CD4-positive, alpha-beta T cell (primary cell): ENCODE data around the gene LRRC1. TPM values are rescaled to one million over a fixed set of nuclear protein-coding genes. Genes with fewer than 3 reads are reported as not detected.

Source experiments
- ATAC-seq: fragments of 200-7000 bp; cut with Tn5 transposase; one replicate; pipeline ENCODE4 v1.10.0; 2022; ENCODE audit warnings: mild to moderate bottlenecking; ENCODE audit not compliant: poor library complexity
- CTCF ChIA-PET: fragments of 350-600 bp; sonication (Branson Sonifier 250); formaldehyde crosslinking; loops from one replicate; lab custom pipeline; 2021; ENCODE audit warnings: antibody characterized with exemption, inconsistent platforms; lab: Charles Lee
- POLR2A ChIA-PET: fragments of 350-600 bp; sonication (Branson Sonifier 250); formaldehyde crosslinking; loops from one replicate; lab custom pipeline; 2021; ENCODE audit warnings: antibody characterized with exemption, inconsistent platforms; lab: Charles Lee
- DNase-seq, 14 experiments: peaks; one replicate each; pipeline ENCODE4 v3.0.0-alpha.2; 2013 to 2020; ENCODE audit warnings: mixed read lengths in 2 of 14
- H3K27ac ChIP-seq, 2 donors: one replicate each; pipeline versions ENCODE4 v1.5.1 to v1.7.0; 2013; ENCODE audit warnings: low read length in 2 of 2, low read depth in 1 of 2, mild to moderate bottlenecking in 1 of 2
- H3K27me3 ChIP-seq, 2 experiments: 1 replicate in 1 of 2; 2 replicates in 1 of 2; pipeline versions ENCODE4 v1.6.1 to v1.7.0; 2013; ENCODE audit warnings: low read length in 2 of 2, control low read depth in 1 of 2, mild to moderate bottlenecking in 1 of 2, moderate library complexity in 1 of 2; ENCODE audit not compliant: insufficient read depth in 2 of 2, control insufficient read depth in 1 of 2
- H3K36me3 ChIP-seq: one replicate; pipeline ENCODE4 v1.6.1; 2013; ENCODE audit warnings: low read length, control low read depth; ENCODE audit not compliant: insufficient read depth
- H3K4me1 ChIP-seq: one replicate; pipeline ENCODE4 v1.6.1; 2013; ENCODE audit warnings: low read length, control low read depth; ENCODE audit not compliant: insufficient read depth
- H3K4me3 ChIP-seq: one replicate; pipeline ENCODE4 v1.5.1; 2013; ENCODE audit warnings: mild to moderate bottlenecking, low read length, moderate library complexity
- H3K9me3 ChIP-seq, 2 experiments: 1 replicate in 1 of 2; 2 replicates in 1 of 2; pipeline versions ENCODE4 v1.6.1 to v1.7.0; 2013; ENCODE audit warnings: low read length in 2 of 2, mild to moderate bottlenecking in 2 of 2, control low read depth in 1 of 2, moderate library complexity in 1 of 2; ENCODE audit not compliant: control insufficient read depth in 1 of 2, insufficient read depth in 1 of 2
- H3K27ac Mint-ChIP-seq: one replicate; pipeline ENCODE4 v1.8.0; 2020; ENCODE audit warnings: mixed read lengths
- H3K27me3 Mint-ChIP-seq: one replicate; pipeline ENCODE4 v1.8.0; 2021; ENCODE audit warnings: mixed read lengths
- H3K36me3 Mint-ChIP-seq: one replicate; pipeline ENCODE4 v1.8.0; 2021; ENCODE audit warnings: low read depth, mixed read lengths
- H3K4me1 Mint-ChIP-seq: one replicate; pipeline ENCODE4 v1.8.0; 2021; ENCODE audit warnings: low read depth, mixed read lengths
- H3K4me3 Mint-ChIP-seq: one replicate; pipeline ENCODE4 v1.8.0; 2020; ENCODE audit warnings: mild to moderate bottlenecking, mixed read lengths
- H3K9me3 Mint-ChIP-seq: one replicate; pipeline ENCODE4 v1.8.0; 2020; ENCODE audit warnings: mixed read lengths
- intact Hi-C, 2 experiments: fragments of 100-400 bp; cut with DNase I in 1 of 2; cut with micrococcal nuclease in 1 of 2; formaldehyde crosslinking; loops; one replicate each; pipeline versions ENCODE4 v1.15.1 to v1.9.0; 2023 to 2025; cut with DNase I, micrococcal nuclease
- total RNA-seq, 174 experiments: library from RNA in 2 of 174; stranded (reverse) in 2 of 174; gene quantifications; one replicate each; pipeline ENCODE4 v1.2.3 and lab custom pipeline; 2021 to 2026
- TF ChIP-seq, protein P1 (sequence below): fragments of 200-600 bp; IDR thresholded peaks from one replicate; pipeline ENCODE4 v1.8.0; 2022; ENCODE audit warnings: antibody characterized with exemption, mild to moderate bottlenecking

The LRRC1 gene
- total RNA-seq, 2 experiments from 2014 or later, result 0.78 to 1.1 TPM

DNA sequence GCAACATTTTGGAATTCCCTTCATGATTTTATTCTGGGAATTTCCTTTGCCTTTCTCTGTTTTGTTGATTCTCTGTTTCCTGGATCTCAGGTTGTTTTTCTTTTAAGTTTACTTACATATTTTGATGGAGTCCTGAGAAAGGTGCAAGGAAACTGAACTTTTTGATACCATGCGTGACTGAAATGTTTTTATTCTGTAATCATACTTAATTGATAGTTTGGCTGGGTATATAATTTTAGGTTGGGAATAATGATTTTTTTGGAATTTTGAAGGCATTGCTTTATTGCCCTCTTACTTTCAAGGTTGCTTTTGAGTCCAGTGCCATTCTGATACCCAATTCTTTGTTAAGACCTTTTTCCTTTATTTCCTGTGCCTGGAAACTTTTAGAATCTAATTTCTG lies 45.2 kb downstream of the LRRC1 start:
- no peak overlapping the region for H3K4me3 Mint-ChIP-seq
- intact Hi-C loops, result no loop called here
- H3K4me1 Mint-ChIP-seq, result no peaks in the 10 kb centered on the region
- ChIA-PET POLR2A (no interaction called here), CTCF (no interaction called here)
- Histone ChIP-seq H3K36me3 (no peaks in the 10 kb centered on the region), H3K27me3 (no peaks in the 10 kb centered on the region), H3K27ac (no peak overlapping the region), H3K4me3 (no peak overlapping the region), H3K4me1 (no peaks in the 10 kb centered on the region), H3K9me3 (no peaks in the 10 kb centered on the region)
- TF ChIP-seq, protein P1, sequence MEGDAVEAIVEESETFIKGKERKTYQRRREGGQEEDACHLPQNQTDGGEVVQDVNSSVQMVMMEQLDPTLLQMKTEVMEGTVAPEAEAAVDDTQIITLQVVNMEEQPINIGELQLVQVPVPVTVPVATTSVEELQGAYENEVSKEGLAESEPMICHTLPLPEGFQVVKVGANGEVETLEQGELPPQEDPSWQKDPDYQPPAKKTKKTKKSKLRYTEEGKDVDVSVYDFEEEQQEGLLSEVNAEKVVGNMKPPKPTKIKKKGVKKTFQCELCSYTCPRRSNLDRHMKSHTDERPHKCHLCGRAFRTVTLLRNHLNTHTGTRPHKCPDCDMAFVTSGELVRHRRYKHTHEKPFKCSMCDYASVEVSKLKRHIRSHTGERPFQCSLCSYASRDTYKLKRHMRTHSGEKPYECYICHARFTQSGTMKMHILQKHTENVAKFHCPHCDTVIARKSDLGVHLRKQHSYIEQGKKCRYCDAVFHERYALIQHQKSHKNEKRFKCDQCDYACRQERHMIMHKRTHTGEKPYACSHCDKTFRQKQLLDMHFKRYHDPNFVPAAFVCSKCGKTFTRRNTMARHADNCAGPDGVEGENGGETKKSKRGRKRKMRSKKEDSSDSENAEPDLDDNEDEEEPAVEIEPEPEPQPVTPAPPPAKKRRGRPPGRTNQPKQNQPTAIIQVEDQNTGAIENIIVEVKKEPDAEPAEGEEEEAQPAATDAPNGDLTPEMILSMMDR, result no peak
- no peak overlapping the region for H3K27ac Mint-ChIP-seq
- no peaks in the 10 kb centered on the region for H3K27me3 Mint-ChIP-seq
- peaks cover 5% of the 10 kb centered on the region for H3K36me3 Mint-ChIP-seq
- no peak for DNase-seq
- ATAC-seq, result no peak
- no peaks in the 10 kb centered on the region for H3K9me3 Mint-ChIP-seq

DNA sequence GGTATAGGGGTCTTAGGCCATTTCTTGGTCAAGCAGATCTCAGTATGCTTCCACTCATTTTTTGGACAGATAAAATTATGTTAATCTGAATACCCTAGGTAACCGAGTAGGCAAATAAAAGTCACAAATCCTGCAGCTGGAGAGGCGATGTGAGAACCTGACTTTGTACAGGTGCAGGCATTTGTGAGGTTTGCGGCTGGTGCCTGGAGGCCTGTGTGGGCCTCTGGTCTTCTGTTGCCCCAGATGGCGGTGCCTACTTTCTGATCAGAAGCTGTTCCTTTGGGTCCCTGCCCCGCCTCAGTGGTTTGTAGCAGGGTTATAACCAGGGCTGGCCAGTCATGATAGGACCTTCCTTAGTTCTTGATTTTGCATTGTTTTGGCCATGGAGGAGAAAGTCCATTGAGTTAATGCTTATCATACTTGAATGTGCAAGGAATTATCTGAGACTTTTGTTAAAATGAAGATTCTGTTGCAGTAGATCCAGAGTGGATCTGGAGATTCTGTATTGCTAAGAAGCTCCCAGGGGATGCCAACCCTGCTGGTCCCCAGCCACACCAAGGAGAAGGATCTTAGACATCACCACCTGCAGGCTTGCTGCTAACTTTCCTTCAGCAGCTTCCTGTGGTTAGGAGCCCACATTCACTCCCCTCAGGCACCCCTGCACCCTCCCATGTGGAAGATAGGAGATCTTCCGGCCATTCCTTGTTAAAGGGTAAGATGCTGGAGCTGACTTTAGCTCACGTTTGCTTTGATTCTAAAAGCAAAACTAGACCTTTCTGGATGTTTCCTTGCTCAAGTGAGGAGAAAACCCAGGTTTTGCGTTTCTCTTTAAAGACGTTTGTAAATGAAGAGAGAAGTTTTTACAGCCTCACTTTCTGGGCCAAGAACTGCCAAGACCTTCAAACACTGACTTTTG lies 50.7 kb downstream of the LRRC1 start:
- TF ChIP-seq, protein P1, result no peak
- Mint-ChIP-seq H3K27ac (no peak overlapping the region), H3K9me3 (peaks cover 1% of the 10 kb centered on the region), H3K4me1 (peaks cover 6% of the 10 kb centered on the region), H3K36me3 (peaks cover 5% of the 10 kb centered on the region), H3K27me3 (no peaks in the 10 kb centered on the region), H3K4me3 (no peak overlapping the region)
- H3K4me1 ChIP-seq, result no peaks in the 10 kb centered on the region
- no peaks in the 10 kb centered on the region for H3K27me3 ChIP-seq
- intact Hi-C loops, result no loop called here
- CTCF ChIA-PET, result no interaction called here
- no peak for ATAC-seq
- POLR2A ChIA-PET, result no interaction called here
- DNase-seq, result no peak
- H3K36me3 ChIP-seq, result no peaks in the 10 kb centered on the region
- no peak overlapping the region for H3K27ac ChIP-seq
- no peak overlapping the region for H3K4me3 ChIP-seq
- no peaks in the 10 kb centered on the region for H3K9me3 ChIP-seq

DNA sequence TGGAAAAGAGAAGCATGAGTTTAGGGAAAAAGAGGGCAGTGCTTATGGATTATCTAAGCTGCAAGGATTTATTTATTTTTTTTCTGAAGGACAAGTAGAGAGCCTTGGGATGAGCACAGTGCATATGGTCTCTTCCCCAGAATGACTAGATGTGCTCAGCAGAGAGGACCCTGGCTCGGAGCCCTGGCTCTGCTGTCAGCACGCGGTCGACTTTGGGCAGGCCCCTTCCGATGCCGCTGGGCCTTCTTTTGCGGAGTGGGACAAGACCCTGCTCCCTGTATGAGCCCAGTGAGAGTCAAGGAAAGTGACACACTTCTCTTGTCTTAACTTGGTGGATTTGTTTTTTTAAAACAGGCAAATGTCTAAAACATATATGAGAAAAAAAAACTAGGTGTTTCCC lies 51.4 kb downstream of the LRRC1 start:
- TF ChIP-seq, protein P1, result no peak
- ATAC-seq (no peak), DNase-seq (no peak)
- CTCF ChIA-PET, result no interaction called here
- Mint-ChIP-seq H3K36me3 (peaks cover 5% of the 10 kb centered on the region), H3K9me3 (peaks cover 3% of the 10 kb centered on the region), H3K27ac (no peak overlapping the region), H3K27me3 (no peaks in the 10 kb centered on the region), H3K4me1 (peaks cover 6% of the 10 kb centered on the region), H3K4me3 (no peak overlapping the region)
- intact Hi-C loops, result no loop called here
- H3K27ac ChIP-seq, result no peak overlapping the region
- no peak overlapping the region for H3K4me3 ChIP-seq
- H3K9me3 ChIP-seq, result no peaks in the 10 kb centered on the region
- H3K36me3 ChIP-seq, result no peaks in the 10 kb centered on the region
- POLR2A ChIA-PET, result no interaction called here
- no peaks in the 10 kb centered on the region for H3K4me1 ChIP-seq
- no peaks in the 10 kb centered on the region for H3K27me3 ChIP-seq
